NCI-H524 treated with DMSO at 0.1 percent for 48 hours (cell line): ENCODE data around the gene HYDIN.

Source experiments
- DNase-seq: peaks from one replicate; lab custom pipeline; 2025; lab: John Stamatoyannopoulos, UW

HYDIN gene

GRCh38 chr16:71230122-71230845, at the start of gene HYDIN:
TSS of gene HYDIN (minus strand) at chr16:71230722. CDS start at chr16:71186895, 43,827 bp downstream.
- peak; percentile 51 for DNase-seq

- no peak for DNase-seq
Observed at GRCh38 chr16:71276589-71277334, 46.2 kb upstream of the HYDIN start.

GRCh38 chr16:71273384-71273783, 42.9 kb upstream of the HYDIN start:
- DNase-seq = no peak

GRCh38 chr16:71264299-71264698, 33.8 kb upstream of the HYDIN start:
- DNase-seq = no peak

- DNase-seq = no peak
Observed at GRCh38 chr16:71263582-71263981, 33.1 kb upstream of the HYDIN start.

GRCh38 chr16:71262391-71262790, 31.9 kb upstream of the HYDIN start:
- no peak for DNase-seq

- no peak for DNase-seq
Observed at GRCh38 chr16:71260995-71261394, 30.5 kb upstream of the HYDIN start.

GRCh38 chr16:71259086-71259485, 28.6 kb upstream of the HYDIN start:
- DNase-seq = no peak

- peak; percentile 16 for DNase-seq
Observed at GRCh38 chr16:71258372-71258771, 27.9 kb upstream of the HYDIN start.

GRCh38 chr16:71257768-71258167, 27.2 kb upstream of the HYDIN start:
- DNase-seq = no peak

GRCh38 chr16:71255721-71256120, 25.2 kb upstream of the HYDIN start:
- DNase-seq = peak; percentile 43

GRCh38 chr16:71254832-71255525, 24.5 kb upstream of the HYDIN start:
- no peak for DNase-seq

GRCh38 chr16:71250461-71251235, 20.1 kb upstream of the HYDIN start:
- DNase-seq = no peak

GRCh38 chr16:71249399-71249798, 18.9 kb upstream of the HYDIN start:
- no peak for DNase-seq

- DNase-seq = no peak
Observed at GRCh38 chr16:71247478-71247877, 17.0 kb upstream of the HYDIN start.

GRCh38 chr16:71246309-71246708, 15.8 kb upstream of the HYDIN start:
- no peak for DNase-seq

GRCh38 chr16:71244521-71244920, 14.0 kb upstream of the HYDIN start:
- DNase-seq = no peak

- DNase-seq = no peak
Observed at GRCh38 chr16:71242601-71243000, 12.1 kb upstream of the HYDIN start.

- no peak for DNase-seq
Observed at GRCh38 chr16:71242036-71242435, 11.5 kb upstream of the HYDIN start.

GRCh38 chr16:71229344-71229743, 1.2 kb downstream of the HYDIN start:
- no peak for DNase-seq

- no peak for DNase-seq
Observed at GRCh38 chr16:71226229-71227141, 4.0 kb downstream of the HYDIN start.
